Fibroblast of skin of right biceps (primary cell): ENCODE measurements around the gene NR2F1.
"Not testable (repeated sequence)": the region's sequence is repeated elsewhere in the genome, so short reads cannot be mapped to it uniquely, and the experiment has no call there.

ENCODE experiments used
- DNase-seq: peaks from one replicate; pipeline ENCODE4 v3.0.0-alpha.2; 2013

The NR2F1 gene

GRCh38 chr5:93582677-93583438 lies at the start of gene NR2F1:
TSS of gene NR2F1 (plus strand) at chr5:93583222. CDS start at chr5:93585024, 1,802 bp downstream.
- peak; percentile 71 for DNase-seq

GRCh38 chr5:93545872-93546271 lies 37.1 kb upstream of the NR2F1 start:
- no peak for DNase-seq

GRCh38 chr5:93549594-93549993 lies 33.4 kb upstream of the NR2F1 start:
- DNase-seq = not testable (repeated sequence)

- DNase-seq = no peak
Observed at GRCh38 chr5:93557021-93557604, 25.9 kb upstream of the NR2F1 start.

- DNase-seq = no peak
Observed at GRCh38 chr5:93566091-93566490, 16.9 kb upstream of the NR2F1 start.

GRCh38 chr5:93567424-93567823 lies 15.6 kb upstream of the NR2F1 start:
- no peak for DNase-seq

GRCh38 chr5:93569300-93570160 lies 13.5 kb upstream of the NR2F1 start:
- DNase-seq = no peak

GRCh38 chr5:93570294-93571113 lies 12.5 kb upstream of the NR2F1 start:
- no peak for DNase-seq

- DNase-seq = no peak
Observed at GRCh38 chr5:93571114-93571949, 11.7 kb upstream of the NR2F1 start.

- DNase-seq = no peak
Observed at GRCh38 chr5:93572101-93572607, 10.9 kb upstream of the NR2F1 start.

- DNase-seq = peak; percentile 55
Observed at GRCh38 chr5:93572608-93573353, 10.2 kb upstream of the NR2F1 start.

GRCh38 chr5:93573354-93574351 lies 9.4 kb upstream of the NR2F1 start:
- no peak for DNase-seq

GRCh38 chr5:93574491-93575305 lies 8.3 kb upstream of the NR2F1 start:
- no peak for DNase-seq

GRCh38 chr5:93575461-93576414 lies 7.3 kb upstream of the NR2F1 start:
- no peak for DNase-seq

GRCh38 chr5:93576994-93577853 lies 5.8 kb upstream of the NR2F1 start:
- no peak for DNase-seq
